ENCODE measurements around the gene DNAH5. TPM values are rescaled to one million over a fixed set of nuclear protein-coding genes. Genes with fewer than 3 reads are reported as not detected.

Gene DNAH5
- total and polyA plus RNA-seq, 2 experiments from 2014 or later = 0.56 to 0.97 TPM

- TF ChIP-seq ZNF462 (CRISPR knock-in tag; IDR thresholded peaks at IDR 0.05) (no peak), EZH2 (IDR thresholded peaks at IDR 0.05; ENCODE audit: low read depth, unreplicated experiment) (no peak), STAT1 (IDR thresholded peaks at IDR 0.05; ENCODE audit: unreplicated experiment) (no peak), CTCF (conservative IDR thresholded peaks at IDR 0.05; ENCODE audit: low read depth in 2 of 2) (no peak), EZH2phosphoT487 (IDR thresholded peaks at IDR 0.05; ENCODE audit: unreplicated experiment) (no peak)
Observed at GRCh38 chr5:13658761-13659160, 285.7 kb downstream of the DNAH5 start (continued).

- Histone ChIP-seq H3K4me2 (no peak overlapping the region), H3K4me1 (ENCODE audit: insufficient read depth) (0 out of 2 replicates have a peak, but pooled peaks cover 6% of the 10 kb centered on the region), H4K20me1 (replicated peaks; ENCODE audit: insufficient read depth) (no peaks in the 10 kb centered on the region), H3K4me3 (no peak overlapping the region), H3K9me2 (ENCODE audit: insufficient read depth) (peaks cover 5% of the 10 kb centered on the region; the same call in 1 of the 2 replicates), H3K27me3 (ENCODE audit: insufficient read depth) (no peaks in the 10 kb centered on the region), H3K27ac (ENCODE audit: low read depth) (no peak overlapping the region), H3K36me3 (ENCODE audit: insufficient read depth) (no peaks in the 10 kb centered on the region), H3F3A (replicated peaks; ENCODE audit: low read depth) (no peaks in the 10 kb centered on the region), H2AFZ (no peak overlapping the region), H3K79me2 (replicated peaks; ENCODE audit: insufficient read depth) (no peaks in the 10 kb centered on the region)
- DNase-seq (ENCODE audit: low spot score) (no peak), ATAC-seq (no peak)
- no peaks in the 10 kb centered on the region; the same call in 1 of the 3 replicates for H3K9me3 Mint-ChIP-seq
- H3K27me3 Mint-ChIP-seq (ENCODE audit: insufficient read depth, low read depth, poor library complexity) = peaks cover 4% of the 10 kb centered on the region
- no peaks in the 10 kb centered on the region for H3K36me3 Mint-ChIP-seq (ENCODE audit: low read depth)
- TF ChIP-seq EZH2 (IDR thresholded peaks at IDR 0.05; ENCODE audit: low read depth, unreplicated experiment) (no peak), ZNF331 (CRISPR knock-in tag; IDR thresholded peaks at IDR 0.05; ENCODE audit: low read depth) (no peak)
- no peak overlapping the region for H3K4me3 Mint-ChIP-seq
- H3K4me1 Mint-ChIP-seq = no peaks in the 10 kb centered on the region
- no peak overlapping the region for H3K27ac Mint-ChIP-seq
Observed at GRCh38 chr5:13658152-13658551, 286.3 kb downstream of the DNAH5 start.

Measured in GM23338 (cell line).